RCC 7860 (cell line): ENCODE measurements around the gene C11orf54.
"Not testable (repeated sequence)": the region's sequence is repeated elsewhere in the genome, so short reads cannot be mapped to it uniquely, and the experiment has no call there.

Experiments
- DNase-seq: peaks from one replicate; pipeline ENCODE4 v3.0.0-alpha.2; 2015; ENCODE audit warnings: low spot score
- FAIRE-seq: peaks from 2 replicates; lab custom pipeline; 2012; peaks lifted over from hg19 to GRCh38; lab: Jason Lieb, UNC

C11orf54 gene

DNA sequence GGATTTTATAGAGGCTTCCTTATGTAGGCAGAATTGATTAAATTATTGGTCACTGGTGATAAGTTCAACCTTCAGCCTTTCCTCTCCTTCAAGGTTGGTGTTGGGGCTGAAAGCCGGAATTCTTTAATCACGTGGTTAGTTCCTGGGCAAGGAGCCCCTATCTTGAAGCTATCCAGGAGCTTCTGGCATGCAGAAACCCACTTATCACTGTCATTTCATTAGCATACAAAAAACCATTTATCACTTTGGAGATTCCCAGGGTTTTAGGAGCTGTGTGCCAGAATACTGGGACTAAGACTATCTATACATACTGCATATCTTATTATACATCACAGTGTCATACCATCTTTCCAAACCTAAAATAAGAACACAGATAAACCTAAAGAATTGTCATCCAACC lies 24.1 kb downstream of the C11orf54 start:
- DNase-seq (no peak), FAIRE-seq (no peak)

DNA sequence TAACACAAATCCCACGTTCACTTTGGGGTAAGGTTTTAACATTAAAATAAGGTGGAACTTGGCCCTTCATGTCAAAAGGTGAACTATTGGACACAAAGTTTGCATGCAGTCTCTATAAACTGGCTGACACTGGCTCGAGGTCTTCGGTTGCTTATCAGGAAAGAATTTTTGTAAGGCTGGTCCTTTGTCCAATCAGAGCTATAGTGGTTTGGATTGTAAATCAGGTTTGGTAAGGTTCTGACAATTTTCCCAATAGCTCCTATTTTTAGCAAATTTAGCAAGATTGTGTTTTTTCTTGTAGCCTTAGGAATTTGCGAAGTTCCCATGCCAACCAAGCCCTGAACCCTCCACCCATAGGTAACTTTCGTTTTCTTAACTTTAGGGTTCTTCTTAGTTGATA lies 25.0 kb downstream of the C11orf54 start:
- no peak for DNase-seq
- no peak for FAIRE-seq

DNA sequence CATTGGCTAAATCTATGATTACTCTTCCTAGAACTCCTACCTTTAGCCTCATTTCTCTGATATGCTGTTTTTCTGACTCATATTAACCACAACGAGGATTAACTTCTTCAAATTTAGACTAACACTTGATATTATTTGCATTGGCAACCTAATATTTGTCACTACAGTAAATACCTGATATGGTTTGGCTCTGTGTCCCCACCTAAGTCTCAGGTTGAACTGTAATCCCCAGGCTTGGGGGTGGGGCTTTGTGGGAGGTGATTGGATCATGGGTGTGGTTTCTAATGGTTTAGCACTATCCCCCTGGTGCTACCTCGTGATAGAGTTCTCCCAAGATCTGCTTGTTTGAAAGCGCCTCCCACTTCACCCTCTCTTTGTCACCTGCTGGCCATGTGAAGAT lies 25.5 kb downstream of the C11orf54 start:
- FAIRE-seq (no peak), DNase-seq (no peak)

DNA sequence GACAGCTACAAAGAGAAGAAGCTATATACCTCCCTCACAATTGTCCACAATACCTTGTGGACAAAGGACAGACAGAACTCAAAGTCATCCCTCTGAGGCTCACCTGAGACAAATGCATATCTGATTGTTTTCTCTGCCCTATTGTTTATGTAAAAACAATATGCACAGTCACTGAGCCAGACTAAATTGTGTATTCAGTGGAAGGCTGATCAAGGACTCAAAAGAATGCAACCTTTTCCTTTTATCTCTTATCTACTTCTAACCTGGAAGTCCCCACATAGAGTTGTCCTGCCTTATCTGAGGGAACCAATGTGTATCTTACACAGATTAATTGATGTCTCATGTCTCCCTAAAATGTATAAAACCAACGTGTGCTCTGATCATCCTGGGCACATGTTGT lies 28.7 kb downstream of the C11orf54 start:
- no peak for DNase-seq
- no peak for FAIRE-seq

DNA sequence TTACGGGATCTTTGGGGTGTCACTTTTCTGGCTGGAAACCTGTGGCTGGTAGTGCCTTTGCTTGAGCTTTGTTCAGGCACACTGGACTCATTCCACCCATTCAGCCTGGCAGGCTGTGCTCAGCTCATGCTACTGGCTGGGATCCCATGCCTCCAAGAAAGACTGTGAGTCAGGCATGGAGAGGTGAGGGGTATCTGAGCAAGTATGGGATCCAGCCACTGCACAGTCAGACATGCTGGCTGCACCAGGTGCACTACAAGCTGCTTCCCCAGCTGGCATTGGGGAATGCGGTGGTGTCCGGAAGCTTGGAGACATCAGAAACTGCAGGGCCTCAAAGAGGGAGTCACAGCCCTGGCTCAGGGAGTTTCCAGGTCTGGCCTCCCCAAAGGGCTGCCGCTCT lies 30.7 kb downstream of the C11orf54 start:
- no peak for FAIRE-seq

DNA sequence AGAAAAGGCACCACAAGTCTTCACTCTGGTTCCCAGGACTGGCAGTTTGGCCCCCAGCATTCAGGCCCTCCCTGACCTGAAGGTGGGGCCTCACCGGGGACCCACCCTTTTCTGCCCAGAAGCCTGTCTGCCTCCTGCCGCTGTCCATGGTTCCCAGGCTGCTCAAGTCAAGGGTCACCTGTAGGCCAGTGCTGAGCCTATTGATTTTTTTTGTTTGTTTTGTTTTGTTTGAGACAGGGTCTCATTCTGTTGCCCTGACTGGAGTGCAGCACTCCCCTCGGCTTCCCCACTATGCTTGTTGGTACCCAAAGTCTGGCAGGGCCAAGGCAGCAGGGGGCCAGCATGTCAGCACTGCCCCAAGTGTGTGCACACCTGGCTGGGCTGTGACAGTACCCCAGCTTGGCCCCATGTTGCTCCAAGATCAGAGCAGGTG lies 31.6 kb downstream of the C11orf54 start:
- FAIRE-seq = no peak
- DNase-seq = no peak

More for the DNA sequence above, 30.7 kb downstream of the C11orf54 start:
- no peak for DNase-seq

DNA sequence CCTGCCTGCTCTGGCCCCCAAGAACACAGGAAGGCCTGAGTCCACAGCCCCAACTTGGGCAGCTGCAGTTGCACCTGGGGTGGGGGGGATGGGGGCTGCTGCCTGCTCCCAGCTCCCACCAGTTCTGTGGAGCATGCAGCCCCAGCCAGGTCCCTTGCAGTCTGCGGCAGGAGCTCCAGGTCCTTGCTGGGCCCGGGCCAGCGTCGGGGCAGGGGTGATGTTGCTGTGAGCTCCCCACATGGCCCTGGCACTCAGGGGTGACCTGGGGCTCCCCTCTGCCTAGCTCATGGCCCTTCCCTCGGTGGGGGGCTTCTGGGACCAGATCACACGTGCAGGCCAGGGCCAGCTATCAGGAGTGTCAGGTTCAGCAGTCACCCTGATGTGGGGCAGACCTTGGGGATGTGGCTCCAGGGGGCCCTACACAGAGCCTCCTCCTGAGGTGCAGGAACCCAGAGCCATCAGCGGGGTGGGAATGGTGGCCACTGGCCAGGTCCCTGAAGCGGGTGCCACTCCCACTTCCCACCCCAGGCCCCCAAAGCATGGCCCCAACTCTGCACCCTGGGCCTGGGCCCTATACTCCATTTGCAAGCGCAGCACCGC lies 32.2 kb downstream of the C11orf54 start:
- no peak for DNase-seq
- no peak for FAIRE-seq

DNA sequence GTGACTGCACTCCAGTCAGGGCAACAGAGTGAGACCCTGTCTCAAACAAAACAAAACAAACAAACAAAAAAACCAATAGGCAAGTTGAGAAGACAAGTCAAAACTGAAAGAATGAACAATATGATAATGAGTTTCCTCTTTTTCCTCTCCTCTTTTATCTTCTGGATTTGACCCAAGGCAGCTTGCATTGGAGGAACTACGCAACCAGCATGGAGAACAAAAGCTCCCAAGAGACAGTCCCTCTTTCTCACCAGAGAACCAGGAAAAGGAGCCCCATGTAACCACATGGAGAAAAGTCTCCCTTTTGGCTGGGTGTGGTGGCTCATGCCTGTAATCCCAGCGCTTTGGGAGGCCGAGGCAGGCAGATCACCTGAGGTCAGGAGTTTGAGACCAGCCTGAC lies 33.1 kb downstream of the C11orf54 start:
- not testable (repeated sequence) for FAIRE-seq

DNA sequence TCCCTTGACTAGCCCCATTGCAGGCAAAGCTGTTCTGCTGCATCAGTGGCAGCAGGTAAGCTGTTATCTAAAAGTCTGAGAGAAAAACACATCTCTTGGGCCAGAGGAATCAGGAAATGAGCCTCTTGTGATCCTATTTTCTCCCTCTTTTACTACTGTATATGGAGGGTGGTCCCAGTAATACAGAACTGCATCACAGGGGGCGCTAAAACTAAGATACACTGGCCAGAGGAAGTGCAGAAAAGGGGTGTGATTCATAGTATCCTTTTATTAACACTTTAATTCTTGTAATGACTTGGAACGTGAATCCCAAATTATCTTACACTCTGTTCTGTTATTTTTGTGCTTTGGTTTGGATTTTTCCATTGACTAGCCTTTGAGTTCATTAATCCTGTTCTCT lies 33.8 kb downstream of the C11orf54 start:
- FAIRE-seq (no peak), DNase-seq (no peak)

More for the DNA sequence above, 33.1 kb downstream of the C11orf54 start:
- DNase-seq = not testable (repeated sequence)

DNA sequence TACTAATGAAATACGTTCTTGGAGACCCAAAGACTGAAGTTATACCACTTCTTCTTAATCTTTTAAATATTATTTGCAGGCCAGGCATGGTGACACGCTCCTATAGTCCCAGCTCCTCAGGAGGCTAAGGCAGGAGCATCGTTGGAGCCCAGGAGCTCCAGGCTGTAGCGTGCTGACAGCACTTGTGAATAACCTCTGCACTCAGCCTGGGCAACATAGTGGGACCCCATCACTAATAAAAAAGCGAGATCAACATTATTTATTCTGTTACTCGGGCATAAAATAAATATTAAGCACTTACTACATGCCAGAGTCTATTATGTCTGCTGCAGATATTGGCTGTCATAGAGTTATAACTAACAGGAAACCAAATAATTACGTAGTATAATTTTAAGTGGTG lies 41.9 kb downstream of the C11orf54 start:
- no peak for FAIRE-seq
- DNase-seq = no peak

DNA sequence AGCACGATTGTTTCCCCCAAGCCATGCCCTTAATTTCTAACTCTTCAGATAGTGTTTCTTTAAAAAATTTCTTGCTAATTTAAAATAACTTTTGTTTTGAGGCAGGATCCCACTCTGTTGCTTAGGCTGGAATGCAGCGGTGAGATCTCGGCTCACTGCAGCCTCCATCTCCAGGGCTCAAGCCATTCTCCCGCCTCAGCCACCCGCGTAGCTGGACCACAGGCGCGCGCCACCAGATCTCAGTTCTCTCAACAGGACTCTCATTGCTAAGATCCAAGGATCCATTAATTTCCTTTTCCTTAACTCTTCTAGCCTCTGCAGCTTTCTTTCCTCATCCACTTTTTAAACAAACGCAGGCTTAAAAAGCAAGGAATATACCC lies 42.3 kb downstream of the C11orf54 start:
- no peak for DNase-seq
- FAIRE-seq = no peak

DNA sequence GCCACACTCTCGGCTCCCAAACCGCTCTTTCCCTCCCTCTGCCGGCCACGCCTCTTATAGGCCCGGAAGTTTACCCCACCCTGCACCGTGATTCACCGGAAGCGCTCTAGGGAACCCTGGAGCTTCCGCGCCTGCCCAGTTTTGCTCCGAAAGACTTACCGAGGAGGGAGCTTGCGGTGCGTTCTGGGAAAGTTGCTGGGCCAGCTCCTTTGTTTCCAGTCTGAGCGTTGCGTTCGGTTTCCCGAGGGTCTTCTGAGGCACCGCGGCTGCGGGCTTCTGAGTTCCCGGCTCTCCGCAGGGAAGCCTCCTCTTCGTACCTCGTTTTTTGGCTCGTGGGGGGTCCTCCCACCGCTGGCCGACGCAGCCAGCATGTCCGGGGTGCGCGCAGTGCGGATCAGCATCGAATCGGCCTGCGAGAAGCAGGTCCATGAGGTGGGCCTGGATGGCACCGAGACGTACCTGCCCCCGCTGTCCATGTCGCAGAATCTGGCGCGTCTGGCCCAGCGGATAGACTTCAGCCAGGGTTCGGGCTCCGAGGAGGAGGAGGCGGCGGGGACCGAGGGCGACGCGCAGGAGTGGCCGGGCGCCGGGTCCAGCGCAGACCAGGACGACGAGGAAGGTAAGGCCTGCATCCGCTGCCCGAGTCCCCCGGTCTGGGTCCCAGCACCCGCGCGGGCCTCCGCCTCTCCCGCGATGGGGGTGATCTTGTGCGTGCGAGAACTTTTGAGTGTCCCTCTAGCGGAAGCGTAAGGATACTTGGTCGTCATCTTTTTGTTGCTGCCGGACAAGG lies 42.9 kb downstream of the C11orf54 start, which contains the start of gene MED17:
Gene MED17 (plus strand): TSS at position 138 of the 790 bp plus-strand sequence. CDS start 232 bp downstream, at position 370.
- FAIRE-seq (peak; percentile 67), DNase-seq (peak; percentile 79)

DNA sequence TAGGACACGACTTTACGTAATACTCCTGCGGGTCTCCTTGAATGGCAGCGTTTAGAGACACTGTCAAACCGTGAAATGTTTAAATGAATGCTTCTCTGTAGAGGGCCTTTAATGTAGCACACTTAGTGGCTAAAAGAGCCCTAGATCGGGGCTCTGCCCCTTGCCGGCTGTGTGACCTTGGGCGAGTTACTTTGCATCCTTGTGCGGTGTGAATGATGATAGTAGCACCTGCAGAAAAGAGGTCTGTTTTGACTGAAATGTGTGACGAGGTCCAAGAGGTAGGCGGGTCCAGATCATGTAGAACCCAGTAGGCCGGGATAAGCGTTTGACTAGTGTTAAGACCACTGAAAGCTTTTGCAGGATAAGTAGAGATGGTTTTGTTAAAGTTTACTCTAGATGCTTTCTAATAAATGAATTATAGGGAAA lies 43.5 kb downstream of the C11orf54 start:
- DNase-seq (no peak), FAIRE-seq (no peak)

DNA sequence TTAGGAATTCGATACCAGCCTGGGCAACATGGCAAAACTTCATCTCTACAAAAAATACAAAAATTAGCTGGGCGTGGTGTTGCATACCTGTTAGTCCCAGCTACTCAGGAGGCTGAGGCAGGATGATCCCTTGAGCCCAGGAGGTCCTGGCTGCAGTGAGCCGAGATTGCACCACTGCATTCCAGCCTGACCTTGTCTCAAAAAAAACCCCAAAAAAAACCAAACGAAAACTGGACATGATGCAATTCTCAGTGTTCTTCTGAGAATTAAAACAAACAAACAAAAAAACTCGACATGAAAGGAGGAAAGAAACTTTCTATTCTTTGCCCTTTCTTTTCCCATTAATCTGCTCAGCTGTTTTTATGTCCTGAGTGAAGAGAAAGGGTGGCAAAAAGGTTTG lies 50.0 kb downstream of the C11orf54 start:
- FAIRE-seq (no peak), DNase-seq (no peak)

DNA sequence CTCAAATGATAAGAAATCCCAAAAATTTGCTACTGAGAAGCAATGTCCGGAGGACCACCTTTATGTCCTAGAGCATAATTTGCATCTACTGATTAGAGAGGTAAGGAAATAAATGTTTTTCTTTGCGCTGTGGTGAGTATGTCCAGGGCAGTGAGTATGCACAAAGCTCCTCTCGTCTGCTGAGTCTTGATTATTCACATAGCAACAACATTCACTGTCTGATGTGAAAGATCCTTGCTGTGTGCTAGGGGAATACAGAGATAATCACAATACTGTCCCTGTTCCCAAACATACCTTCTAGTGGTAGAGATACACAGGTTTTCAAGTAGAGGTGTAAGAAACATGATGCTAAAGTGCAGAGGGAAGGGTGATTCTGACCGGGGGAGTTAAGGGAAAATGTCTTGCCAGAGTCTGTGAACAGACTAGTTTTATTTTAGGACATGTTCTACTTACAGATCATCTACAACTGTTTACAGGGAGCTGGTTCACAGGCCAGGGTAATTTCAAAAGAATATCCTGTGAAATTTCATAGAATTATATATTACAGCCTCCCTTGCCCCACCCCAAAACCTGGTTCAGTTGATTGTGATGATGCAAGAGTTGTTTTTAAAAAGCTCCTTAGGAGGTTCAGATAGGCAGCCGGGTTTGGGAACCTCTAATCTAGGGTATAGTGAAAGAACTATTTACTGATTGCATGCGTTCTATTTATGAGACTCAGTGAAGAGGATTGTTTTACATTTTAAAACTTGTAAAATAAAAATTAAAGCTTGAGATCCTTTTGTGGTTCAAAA lies 55.2 kb downstream of the C11orf54 start:
- DNase-seq (no peak), FAIRE-seq (no peak)

DNA sequence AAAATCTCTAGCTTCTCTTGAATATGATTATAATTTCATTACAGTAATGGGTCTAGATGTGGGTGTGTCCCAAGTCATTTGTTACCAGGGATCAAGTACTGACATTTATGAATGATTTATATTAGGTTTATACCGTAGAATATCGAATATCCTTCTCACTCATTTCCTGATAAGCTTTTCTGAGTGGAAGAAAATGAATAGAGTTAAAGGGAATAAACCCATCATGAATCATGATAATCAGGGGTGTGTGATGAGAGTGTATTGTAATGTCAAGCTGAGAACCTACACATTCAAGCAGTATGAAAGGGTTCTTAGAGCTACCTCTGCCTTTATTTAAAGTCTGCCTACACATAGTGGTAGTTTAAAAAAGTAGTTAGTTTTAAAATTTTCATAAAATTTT lies 59.9 kb downstream of the C11orf54 start:
- DNase-seq (no peak), FAIRE-seq (no peak)

DNA sequence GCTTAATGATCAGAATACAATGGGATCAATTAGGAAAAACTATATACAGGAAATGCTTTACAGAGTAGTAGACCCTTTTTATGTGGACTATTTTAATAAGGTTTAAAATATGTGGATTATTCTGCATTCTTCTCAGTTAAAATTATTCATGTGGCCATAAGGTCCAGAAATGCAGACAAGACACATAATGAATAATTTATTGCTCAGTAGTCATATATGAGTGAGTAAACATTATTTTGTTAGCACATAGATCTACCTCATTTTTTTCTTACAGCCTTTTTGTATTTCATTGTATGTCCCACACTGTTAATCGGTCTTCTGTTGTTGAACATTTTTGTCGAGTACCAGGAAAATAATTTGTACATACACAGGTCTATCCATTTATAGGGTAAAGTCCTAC lies 63.4 kb downstream of the C11orf54 start:
- FAIRE-seq (no peak), DNase-seq (no peak)

DNA sequence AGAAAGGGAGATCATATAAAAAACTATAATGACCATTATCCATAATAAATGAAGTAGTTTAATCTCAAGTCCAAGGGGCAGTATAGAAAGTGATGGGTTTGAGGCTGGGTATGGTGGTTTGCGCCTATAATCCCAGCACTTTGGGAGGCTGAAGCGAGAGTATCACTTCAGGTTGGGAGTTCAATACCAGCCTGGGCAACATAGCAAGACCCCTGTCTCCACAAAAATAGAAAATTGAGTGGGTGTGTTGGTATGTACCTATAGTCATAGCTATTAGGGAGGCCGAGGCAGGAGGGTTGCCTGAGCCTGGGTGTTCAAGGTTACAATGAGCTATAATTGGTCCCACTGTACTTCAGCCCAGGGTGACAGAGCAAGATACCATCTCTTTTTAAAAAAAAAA lies 66.5 kb downstream of the C11orf54 start:
- FAIRE-seq (no peak), DNase-seq (no peak)

DNA sequence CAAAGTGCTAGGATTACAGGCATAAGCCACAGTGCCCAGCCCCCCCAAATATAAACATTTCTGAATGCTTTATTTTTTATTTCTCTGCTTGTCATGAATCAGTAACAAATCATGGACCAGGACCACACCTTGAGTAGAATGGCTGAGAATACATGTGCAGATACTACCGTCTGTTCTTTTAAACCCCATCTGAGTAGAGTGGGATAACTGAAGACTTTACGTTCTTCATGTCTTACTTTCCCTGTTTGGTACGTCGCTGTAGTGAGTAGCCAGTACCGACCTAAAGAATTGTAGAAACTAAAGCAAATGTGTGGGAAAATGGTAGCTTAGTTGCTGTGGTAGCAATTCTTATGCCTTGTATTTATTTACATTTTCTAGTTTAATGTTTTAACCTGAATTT lies 72.5 kb downstream of the C11orf54 start:
- no peak for DNase-seq
- no peak for FAIRE-seq
